HL-60 (cell line): ENCODE results near the gene DAP3.
"Not testable (repeated sequence)": the region's sequence is repeated elsewhere in the genome, so short reads cannot be mapped to it uniquely, and the experiment has no call there.

Source experiments
- CTCF ChIP-seq: IDR thresholded peaks from one replicate; pipeline ENCODE4 v1.5.1; 2011; ENCODE audit warnings: low read length, control low read depth, inconsistent platforms; ENCODE audit not compliant: insufficient read depth
- POLR2AphosphoS5 ChIP-seq: IDR thresholded peaks from 2 replicates; pipeline ENCODE4 v1.6.1; 2012; ENCODE audit warnings: low read depth

GRCh38 chr1:155678992-155679391 is 9.9 kb upstream of the DAP3 start:
- not testable (repeated sequence) for TF ChIP-seq CTCF, POLR2AphosphoS5
